IMR-90 (cell line): ENCODE data around the gene ZC2HC1B. TPM values are rescaled to one million over a fixed set of nuclear protein-coding genes. Genes with fewer than 3 reads are reported as not detected.

Experiments
- ATAC-seq: fragments of 200-7000 bp; cut with Tn5 transposase; 2 replicates; pipeline ENCODE4 v1.9.1; 2020; ENCODE audit warnings: low read depth, mild to moderate bottlenecking, moderate library complexity
- BruUV-seq: library from RNA; stranded (reverse); fragments of 400-500 nt; replicated peaks from 2 replicates; lab custom pipeline; 2021; lab: Mats Ljungman, UMichigan
- CTCF ChIA-PET: fragments of 300-600 bp; formaldehyde crosslinking; extraction: SDS; loops from one replicate; lab custom pipeline; 2021; ENCODE audit warnings: antibody characterized with exemption; lab: Yijun Ruan, JAX
- POLR2A ChIA-PET: fragments of 300-600 bp; sonication (Branson Sonifier 250); formaldehyde crosslinking; loops from one replicate; lab custom pipeline; 2022; ENCODE audit warnings: antibody characterized with exemption; ENCODE audit not compliant: unreplicated experiment; lab: Charles Lee
- DNase-seq: peaks from one replicate; pipeline ENCODE4 v3.0.0; 2013
- H2AFZ ChIP-seq: replicated peaks from 2 replicates; pipeline ENCODE3; 2013; ENCODE audit warnings: low read length, mild to moderate bottlenecking; ENCODE audit not compliant: poor library complexity
- H2AK5ac ChIP-seq: 2 replicates; pipeline ENCODE4 v1.6.1; 2013; ENCODE audit warnings: low read depth, low read length, inconsistent platforms
- H2AK9ac ChIP-seq: replicated peaks from 2 replicates; pipeline ENCODE3; 2013; ENCODE audit warnings: mild to moderate bottlenecking, low read depth, low read length, moderate library complexity; ENCODE audit not compliant: poor library complexity
- H2BK120ac ChIP-seq: 2 replicates; pipeline ENCODE4 v1.6.1; 2013; ENCODE audit warnings: low read depth, low read length, inconsistent platforms
- H2BK15ac ChIP-seq: 3 replicates; pipeline ENCODE4 v1.6.1; 2013; ENCODE audit warnings: low read depth, low read length, inconsistent platforms
- H2BK20ac ChIP-seq: 2 replicates; pipeline ENCODE4 v1.6.1; 2013; ENCODE audit warnings: low read depth, mild to moderate bottlenecking, inconsistent platforms, low read length, moderate library complexity
- H2BK5ac ChIP-seq: 2 replicates; pipeline ENCODE4 v1.6.1; 2013; ENCODE audit warnings: mild to moderate bottlenecking, low read depth, low read length, inconsistent platforms; ENCODE audit not compliant: poor library complexity, severe bottlenecking
- H3K14ac ChIP-seq: replicated peaks from 2 replicates; pipeline ENCODE4 v1.6.1; 2013; ENCODE audit warnings: low read depth, low read length, inconsistent platforms
- H3K18ac ChIP-seq: 2 replicates; pipeline ENCODE4 v1.6.1; 2013; ENCODE audit warnings: low read depth, low read length, control low read depth
- H3K23ac ChIP-seq: 2 replicates; pipeline ENCODE4 v1.6.1; 2013; ENCODE audit warnings: low read depth, low read length, inconsistent platforms
- H3K27ac ChIP-seq: 2 replicates; pipeline ENCODE4 v1.5.1; 2013; ENCODE audit warnings: mild to moderate bottlenecking, control low read depth, low read length; ENCODE audit not compliant: insufficient read depth
- H3K27me3 ChIP-seq: 2 replicates; pipeline ENCODE4 v1.6.1; 2013; ENCODE audit warnings: low read length; ENCODE audit not compliant: control insufficient read depth, insufficient read depth
- H3K36me3 ChIP-seq: 2 replicates; pipeline ENCODE4 v1.6.1; 2013; ENCODE audit warnings: low read length, mixed read lengths; ENCODE audit not compliant: control insufficient read depth, insufficient read depth
- H3K4ac ChIP-seq: 2 replicates; pipeline ENCODE4 v1.6.1; 2013; ENCODE audit warnings: low read depth, low read length, inconsistent platforms
- H3K4me1 ChIP-seq: 2 replicates; pipeline ENCODE4 v1.6.1; 2013; ENCODE audit warnings: low read length, mixed read lengths; ENCODE audit not compliant: control insufficient read depth, insufficient read depth
- H3K4me2 ChIP-seq: 2 replicates; pipeline ENCODE4 v1.6.1; 2013; ENCODE audit warnings: low read depth, mild to moderate bottlenecking, control low read depth, low read length, moderate library complexity
- H3K4me3 ChIP-seq: 2 replicates; pipeline ENCODE4 v1.5.1; 2013; ENCODE audit warnings: low read depth, mild to moderate bottlenecking, control low read depth, low read length, moderate library complexity; ENCODE audit not compliant: insufficient read depth
- H3K56ac ChIP-seq: 2 replicates; pipeline ENCODE4 v1.6.1; 2013; ENCODE audit warnings: low read length, inconsistent platforms; ENCODE audit not compliant: insufficient read depth; ENCODE audit errors: extremely low read depth
- H3K79me1 ChIP-seq, 2 experiments: 2 replicates each; pipeline ENCODE4 v1.6.1; 2013; ENCODE audit warnings: low read length in 2 of 2, inconsistent platforms in 1 of 2, low read depth in 1 of 2
- H3K9ac ChIP-seq: 2 replicates; pipeline ENCODE4 v1.6.1; 2013; ENCODE audit warnings: low read depth, low read length, control low read depth
- H3K9me1 ChIP-seq: 2 replicates; pipeline ENCODE4 v1.6.1; 2013; ENCODE audit warnings: low read length, inconsistent platforms; ENCODE audit not compliant: insufficient read depth
- H3K9me3 ChIP-seq: 2 replicates; pipeline ENCODE4 v1.6.1; 2013; ENCODE audit warnings: low read length; ENCODE audit not compliant: control insufficient read depth, insufficient read depth
- H4K20me1 ChIP-seq: 2 replicates; pipeline ENCODE4 v1.6.1; 2013; ENCODE audit warnings: low read length, inconsistent platforms; ENCODE audit not compliant: insufficient read depth
- H4K5ac ChIP-seq: 2 replicates; pipeline ENCODE4 v1.6.1; 2013; ENCODE audit warnings: mild to moderate bottlenecking, low read depth, low read length, control low read depth
- H4K8ac ChIP-seq, 2 experiments: 2 replicates each; pipeline ENCODE4 v1.6.1; 2013; ENCODE audit warnings: low read depth in 2 of 2, low read length in 2 of 2, control low read depth in 1 of 2, inconsistent platforms in 1 of 2
- H4K91ac ChIP-seq: 2 replicates; pipeline ENCODE4 v1.6.1; 2013; ENCODE audit warnings: low read depth, low read length, inconsistent platforms; ENCODE audit not compliant: insufficient read depth
- POLR2A ChIP-seq: IDR thresholded peaks from 2 replicates; pipeline ENCODE4 v1.6.1; 2012; ENCODE audit warnings: mild to moderate bottlenecking, low read depth, low read length
- WGBS, 2 experiments: methylation state at CpG; one replicate each; pipeline versions ENCODE4 v1.1.5 to v1.1.7; 2013; ENCODE audit warnings: missing lambda C conversion rate in 2 of 2; ENCODE audit not compliant: insufficient read length in 1 of 2; ENCODE audit errors: extremely low coverage in 2 of 2; 5-methylcytosine and 5-hydroxymethylcytosine counted together
- dilution Hi-C: fragments of 300-500 bp; cut with HindIII; formaldehyde crosslinking; loops from one replicate; pipeline ENCODE4 v1.14.3; 2018; ENCODE audit warnings: low sequenced_read_pairs; ENCODE audit not compliant: unreplicated experiment
- in situ Hi-C: fragments of 300-500 bp; cut with MboI; formaldehyde crosslinking; loops from 3 replicates; pipeline ENCODE4 v1.14.3; 2019; ENCODE audit warnings: low sequenced_read_pairs, inconsistent platforms, mixed read lengths
- intact Hi-C: fragments of 100-400 bp; cut with micrococcal nuclease; formaldehyde crosslinking; loops from 2 replicates; pipeline ENCODE4 v1.10.0; 2022
- polyA plus RNA-seq, 3 experiments: library from polyadenylated mRNA; depleted of rRNA; stranded (reverse); fragments of >200 nt; gene quantifications; 2 replicates each; pipeline ENCODE4 v1.2.3, GENCODE V29; 2012; ENCODE audit warnings: low replicate concordance in 1 of 3
- total RNA-seq: library from RNA; depleted of rRNA; stranded (reverse); fragments of >200 nt; gene quantifications from 2 replicates; pipeline ENCODE4 v1.2.3, GENCODE V29; 2012
- TF ChIP-seq, protein P1 (sequence below): fragments of 150-350 bp; IDR thresholded peaks from 2 replicates; pipeline ENCODE4 v1.6.1; 2016; ENCODE audit warnings: low read depth, mild to moderate bottlenecking, low read length, moderate library complexity, borderline replicate concordance
- TF ChIP-seq, protein P2 (sequence below): conservative IDR thresholded peaks from 2 replicates; pipeline ENCODE4 v1.5.1; 2012; ENCODE audit warnings: mild to moderate bottlenecking, low read depth, low read length, improper control_type of control experiment

Gene ZC2HC1B
- total and polyA plus RNA-seq, 2 of the 4 experiments (the other 2 are of a cell fraction): not detected

GRCh38 chr6:143836150-143836549 is 28.1 kb upstream of the ZC2HC1B start:
- Histone ChIP-seq H3K4me3 (no peak overlapping the region), H3K4me2 (no peak overlapping the region), H4K20me1 (no peaks in the 10 kb centered on the region), H3K79me1 (no peaks in the 10 kb centered on the region), H2BK120ac (no peak overlapping the region), H3K27me3 (no peaks in the 10 kb centered on the region), H3K56ac (no peak overlapping the region), H3K14ac (no peak overlapping the region), H4K5ac (no peak overlapping the region), H3K4ac (no peak overlapping the region), H2AFZ (no peak overlapping the region), H3K9me1 (no peaks in the 10 kb centered on the region), H3K27ac (no peak overlapping the region), H2AK9ac (no peak overlapping the region), H3K4me1 (no peaks in the 10 kb centered on the region), H3K23ac (no peak overlapping the region), H3K9me3 (no peaks in the 10 kb centered on the region), H2BK20ac (no peak overlapping the region), H3K9ac (no peak overlapping the region), H4K91ac (no peak overlapping the region), H2BK15ac (no peak overlapping the region), H4K8ac (no peak overlapping the region), H2BK5ac (no peak overlapping the region), H3K18ac (no peak overlapping the region), H3K36me3 (peaks cover 2% of the 10 kb centered on the region; the same call in 1 of the 2 replicates), H2AK5ac (no peak overlapping the region)
- POLR2A ChIA-PET: no interaction called here
- dilution Hi-C loops (no loop called here), in situ Hi-C loops (no loop called here), intact Hi-C loops (no loop called here)
- TF ChIP-seq, protein P1, sequence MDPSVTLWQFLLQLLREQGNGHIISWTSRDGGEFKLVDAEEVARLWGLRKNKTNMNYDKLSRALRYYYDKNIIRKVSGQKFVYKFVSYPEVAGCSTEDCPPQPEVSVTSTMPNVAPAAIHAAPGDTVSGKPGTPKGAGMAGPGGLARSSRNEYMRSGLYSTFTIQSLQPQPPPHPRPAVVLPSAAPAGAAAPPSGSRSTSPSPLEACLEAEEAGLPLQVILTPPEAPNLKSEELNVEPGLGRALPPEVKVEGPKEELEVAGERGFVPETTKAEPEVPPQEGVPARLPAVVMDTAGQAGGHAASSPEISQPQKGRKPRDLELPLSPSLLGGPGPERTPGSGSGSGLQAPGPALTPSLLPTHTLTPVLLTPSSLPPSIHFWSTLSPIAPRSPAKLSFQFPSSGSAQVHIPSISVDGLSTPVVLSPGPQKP: no peak
- TF ChIP-seq POLR2A: no peak
- TF ChIP-seq, protein P2, sequence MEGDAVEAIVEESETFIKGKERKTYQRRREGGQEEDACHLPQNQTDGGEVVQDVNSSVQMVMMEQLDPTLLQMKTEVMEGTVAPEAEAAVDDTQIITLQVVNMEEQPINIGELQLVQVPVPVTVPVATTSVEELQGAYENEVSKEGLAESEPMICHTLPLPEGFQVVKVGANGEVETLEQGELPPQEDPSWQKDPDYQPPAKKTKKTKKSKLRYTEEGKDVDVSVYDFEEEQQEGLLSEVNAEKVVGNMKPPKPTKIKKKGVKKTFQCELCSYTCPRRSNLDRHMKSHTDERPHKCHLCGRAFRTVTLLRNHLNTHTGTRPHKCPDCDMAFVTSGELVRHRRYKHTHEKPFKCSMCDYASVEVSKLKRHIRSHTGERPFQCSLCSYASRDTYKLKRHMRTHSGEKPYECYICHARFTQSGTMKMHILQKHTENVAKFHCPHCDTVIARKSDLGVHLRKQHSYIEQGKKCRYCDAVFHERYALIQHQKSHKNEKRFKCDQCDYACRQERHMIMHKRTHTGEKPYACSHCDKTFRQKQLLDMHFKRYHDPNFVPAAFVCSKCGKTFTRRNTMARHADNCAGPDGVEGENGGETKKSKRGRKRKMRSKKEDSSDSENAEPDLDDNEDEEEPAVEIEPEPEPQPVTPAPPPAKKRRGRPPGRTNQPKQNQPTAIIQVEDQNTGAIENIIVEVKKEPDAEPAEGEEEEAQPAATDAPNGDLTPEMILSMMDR: no peak
- no peak for DNase-seq
- ATAC-seq: no peak
- WGBS, 2 experiments: no CpG with 5 or more reads among the region's 2 CpGs
- CTCF ChIA-PET: no interaction called here
- no TSS peak for BruUV-seq
